Liver (tissue), 9 donors: Measurements from ENCODE around the gene RHOT1. TPM values are rescaled to one million over a fixed set of nuclear protein-coding genes. Genes with fewer than 3 reads are reported as not detected.

ENCODE experiments used
- DNase-seq: peaks from one replicate; pipeline ENCODE4 v3.0.0-alpha.2; 2017; ENCODE audit warnings: low spot score
- H3K27ac ChIP-seq, 2 donors: one replicate each; pipeline ENCODE4 v1.7.0; 2013; ENCODE audit warnings: inconsistent platforms in 2 of 2, low read length in 2 of 2, control low read depth in 1 of 2, low read depth in 1 of 2, mild to moderate bottlenecking in 1 of 2
- H3K27me3 ChIP-seq, 4 donors: one replicate each; pipeline versions ENCODE4 v1.6.1 to v1.7.0; 2013; ENCODE audit warnings: low read length in 3 of 4, inconsistent platforms in 1 of 4, mild to moderate bottlenecking in 1 of 4, moderate library complexity in 1 of 4; ENCODE audit not compliant: control insufficient read depth in 4 of 4, insufficient read depth in 4 of 4
- H3K36me3 ChIP-seq, 4 donors: one replicate each; pipeline versions ENCODE4 v1.6.1 to v1.7.0; 2013; ENCODE audit warnings: low read length in 3 of 4, mild to moderate bottlenecking in 3 of 4, low read depth in 1 of 4, moderate library complexity in 1 of 4; ENCODE audit not compliant: control insufficient read depth in 4 of 4, insufficient read depth in 3 of 4
- H3K4me1 ChIP-seq, 4 donors: one replicate each; pipeline versions ENCODE4 v1.6.1 to v1.7.0; 2013; ENCODE audit warnings: low read length in 3 of 4, mild to moderate bottlenecking in 3 of 4, moderate library complexity in 1 of 4; ENCODE audit not compliant: control insufficient read depth in 4 of 4, insufficient read depth in 4 of 4
- H3K4me3 ChIP-seq, 3 donors: one replicate each; pipeline versions ENCODE4 v1.6.1 to v1.7.0; 2013; ENCODE audit warnings: low read length in 3 of 3, control low read depth in 1 of 3, low read depth in 1 of 3, mild to moderate bottlenecking in 1 of 3
- H3K9ac ChIP-seq, 2 donors: one replicate each; pipeline ENCODE4 v1.7.0; 2013; ENCODE audit warnings: low read length in 2 of 2, mild to moderate bottlenecking in 2 of 2, moderate library complexity in 2 of 2, control low read depth in 1 of 2, low read depth in 1 of 2
- H3K9me3 ChIP-seq, 4 donors: one replicate each; pipeline versions ENCODE4 v1.6.1 to v1.7.0; 2013; ENCODE audit warnings: low read length in 3 of 4; ENCODE audit not compliant: control insufficient read depth in 4 of 4
- ATF3 ChIP-seq: IDR thresholded peaks from 2 replicates; pipeline ENCODE4 v1.6.1; 2016; ENCODE audit warnings: antibody characterized with exemption
- CTCF ChIP-seq: fragments of 150-350 bp; IDR thresholded peaks from 2 replicates; pipeline ENCODE4 v1.5.1; 2017; ENCODE audit warnings: improper control_type of control experiment, low read depth, low read length; ENCODE audit not compliant: missing input control
- EGR1 ChIP-seq, 2 donors: IDR thresholded peaks; 2 replicates each; pipeline ENCODE4 v1.6.1; 2016 to 2018; ENCODE audit warnings: antibody characterized with exemption in 2 of 2, low read depth in 2 of 2
- FOXA1 ChIP-seq: IDR thresholded peaks from 2 replicates; pipeline ENCODE4 v1.6.1; 2016; ENCODE audit warnings: antibody characterized with exemption
- FOXA2 ChIP-seq: IDR thresholded peaks from 2 replicates; pipeline ENCODE4 v1.6.1; 2016; ENCODE audit warnings: antibody characterized with exemption
- GABPA ChIP-seq, 2 donors: IDR thresholded peaks in 1 of 2; conservative IDR thresholded peaks in 1 of 2; 2 replicates each; pipeline ENCODE4 v1.6.1; 2016; ENCODE audit warnings: antibody characterized with exemption in 2 of 2, mild to moderate bottlenecking in 1 of 2, moderate library complexity in 1 of 2
- HNF4A ChIP-seq, 2 donors: conservative IDR thresholded peaks; 2 replicates each; pipeline ENCODE4 v1.6.1; 2016; ENCODE audit warnings: antibody characterized with exemption in 2 of 2, mild to moderate bottlenecking in 2 of 2
- HNF4G ChIP-seq: IDR thresholded peaks from 2 replicates; pipeline ENCODE4 v1.6.1; 2016; ENCODE audit warnings: antibody characterized with exemption
- JUND ChIP-seq, 2 donors: IDR thresholded peaks; 2 replicates each; pipeline ENCODE4 v1.6.1; 2016; ENCODE audit warnings: antibody characterized with exemption in 2 of 2
- MAX ChIP-seq: IDR thresholded peaks from 2 replicates; pipeline ENCODE4 v1.6.1; 2016; ENCODE audit warnings: antibody characterized with exemption
- NR2F2 ChIP-seq: IDR thresholded peaks from 2 replicates; pipeline ENCODE4 v1.6.1; 2016; ENCODE audit warnings: antibody characterized with exemption
- RAD21 ChIP-seq, 2 donors: IDR thresholded peaks; 2 replicates each; pipeline ENCODE4 v1.6.1; 2016; ENCODE audit warnings: antibody characterized with exemption in 2 of 2, mild to moderate bottlenecking in 2 of 2
- REST ChIP-seq: IDR thresholded peaks from 2 replicates; pipeline ENCODE4 v1.6.1; 2016; ENCODE audit warnings: antibody characterized with exemption, mild to moderate bottlenecking
- RXRA ChIP-seq, 2 donors: IDR thresholded peaks; 2 replicates each; pipeline ENCODE4 v1.6.1; 2017 to 2018; ENCODE audit warnings: antibody characterized with exemption in 2 of 2, mild to moderate bottlenecking in 1 of 2
- SP1 ChIP-seq: IDR thresholded peaks from 2 replicates; pipeline ENCODE4 v1.6.1; 2018; ENCODE audit warnings: antibody characterized with exemption, mild to moderate bottlenecking
- TAF1 ChIP-seq: conservative IDR thresholded peaks from 2 replicates; pipeline ENCODE4 v1.6.1; 2016; ENCODE audit warnings: antibody characterized with exemption, mild to moderate bottlenecking
- YY1 ChIP-seq: IDR thresholded peaks from 2 replicates; pipeline ENCODE4 v1.6.1; 2016; ENCODE audit warnings: antibody characterized with exemption, mild to moderate bottlenecking
- WGBS: extraction: QIAGEN DNeasy Blood & Tissue Kit; methylation state at CpG from one replicate; pipeline ENCODE4 v1.1.7; 2013; 5-methylcytosine and 5-hydroxymethylcytosine counted together
- polyA plus RNA-seq, 2 donors: library from polyadenylated mRNA; stranded (reverse) in 1 of 2; unstranded in 1 of 2; fragments of 200-250 nt in 1 of 2; fragments of >200 nt in 1 of 2; fragmentation: Nextera tagmentation in 1 of 2; extraction: Ambion mirVana in 1 of 2; gene quantifications; one replicate each; pipeline versions ENCODE4 v1.2.1 to v1.2.3, GENCODE V29; 2013 to 2015
- total RNA-seq, 2 donors: library from RNA; depleted of rRNA; stranded (reverse); fragments of >200 nt; gene quantifications; one replicate each; pipeline ENCODE4 v1.2.3, GENCODE V29; 2014
- donor health status: healthy.
- donor health status: healthy.
- donor health status: healthy.
- donor health status: healthy.
- donor health status: healthy.

The RHOT1 gene
- total and polyA plus RNA-seq, 4 donors, result 8.1 to 43.4 (median 17.1) TPM

GRCh38 chr17:32268734-32269288, 126.5 kb downstream of the RHOT1 start:
- Histone ChIP-seq H3K27ac (no peak overlapping the region), H3K36me3 (no peaks in the 10 kb centered on the region), H3K27me3 (peaks cover 0 to 15% (median under 1%) of the 10 kb centered on the region in 4 donors), H3K4me1 (peaks cover 8 to 16% (median 8%) of the 10 kb centered on the region in 4 donors), H3K9ac (no peak overlapping the region), H3K9me3 (no peaks in the 10 kb centered on the region), H3K4me3 (no peak overlapping the region)
- WGBS, result 83% methylated on average over 7 of the region's 7 CpGs
- DNase-seq, result no peak
- no peak for TF ChIP-seq REST
- no peak for TF ChIP-seq ATF3
- no peak for TF ChIP-seq MAX
- no peak for TF ChIP-seq GABPA (IDR thresholded peaks at IDR 0.05 in 1 of 2, conservative IDR thresholded peaks at IDR 0.05 in 1 of 2)
- TF ChIP-seq HNF4A (conservative IDR thresholded peaks at IDR 0.05), result no peak
- TF ChIP-seq FOXA1, result no peak
- TF ChIP-seq HNF4G, result no peak
- TF ChIP-seq EGR1 (IDR thresholded peaks at IDR 0.05; ENCODE audit: low read depth in 2 of 2), result no peak
- TF ChIP-seq TAF1, result no peak

GRCh38 chr17:32269377-32269776, 127.1 kb downstream of the RHOT1 start:
- Histone ChIP-seq H3K4me3 (no peak overlapping the region), H3K27me3 (peaks cover 0 to 11% (median under 1%) of the 10 kb centered on the region in 4 donors), H3K27ac (no peak overlapping the region), H3K4me1 (peaks cover 8 to 16% (median 8%) of the 10 kb centered on the region in 4 donors), H3K9ac (no peak overlapping the region), H3K9me3 (no peaks in the 10 kb centered on the region), H3K36me3 (no peaks in the 10 kb centered on the region)
- 74% methylated on average over 11 of the region's 11 CpGs for WGBS
- TF ChIP-seq NR2F2 (no peak), JUND (IDR thresholded peaks at IDR 0.05) (no peak), FOXA1 (no peak), EGR1 (IDR thresholded peaks at IDR 0.05; ENCODE audit: low read depth in 2 of 2) (no peak), GABPA (IDR thresholded peaks at IDR 0.05 in 1 of 2, conservative IDR thresholded peaks at IDR 0.05 in 1 of 2) (no peak), RXRA (IDR thresholded peaks at IDR 0.05) (no peak), HNF4G (no peak), TAF1 (no peak), ATF3 (no peak), CTCF (no peak), RAD21 (IDR thresholded peaks at IDR 0.05) (no peak), YY1 (no peak), SP1 (no peak), FOXA2 (no peak), HNF4A (conservative IDR thresholded peaks at IDR 0.05) (no peak), REST (no peak)
- DNase-seq, result no peak
